HG03457 (cell line): ENCODE data around the gene DPH3.

ENCODE experiments used
- ATAC-seq: cut with Tn5 transposase; IDR thresholded peaks from one replicate; pipeline ENCODE4 v1.9.1; 2021; ENCODE audit warnings: moderate number of reproducible peaks; ENCODE audit not compliant: unreplicated experiment

Gene DPH3

GRCh38 chr3:16257309-16257708 lies 7.4 kb downstream of the DPH3 start:
- no peak for ATAC-seq

GRCh38 chr3:16255726-16256125 lies 9.0 kb downstream of the DPH3 start:
- no peak for ATAC-seq

GRCh38 chr3:16255326-16255725 lies 9.4 kb downstream of the DPH3 start:
- ATAC-seq = no peak

- no peak for ATAC-seq
Measured at GRCh38 chr3:16254916-16255315, 9.8 kb downstream of the DPH3 start.

- ATAC-seq = no peak
Measured at GRCh38 chr3:16253601-16254000, 11.1 kb downstream of the DPH3 start.

GRCh38 chr3:16252988-16253387 lies 11.8 kb downstream of the DPH3 start:
- no peak for ATAC-seq

GRCh38 chr3:16252243-16252978 lies 12.3 kb downstream of the DPH3 start:
- ATAC-seq = no peak

- ATAC-seq = no peak
Measured at GRCh38 chr3:16251316-16252085, 13.2 kb downstream of the DPH3 start.

- no peak for ATAC-seq
Measured at GRCh38 chr3:16249886-16250285, 14.9 kb downstream of the DPH3 start.

- ATAC-seq = no peak
Measured at GRCh38 chr3:16249336-16249735, 15.4 kb downstream of the DPH3 start.

- no peak for ATAC-seq
Measured at GRCh38 chr3:16248556-16248955, 16.2 kb downstream of the DPH3 start.

- no peak for ATAC-seq
Measured at GRCh38 chr3:16247282-16248061, 17.3 kb downstream of the DPH3 start.

- ATAC-seq = no peak
Measured at GRCh38 chr3:16245609-16246008, 19.1 kb downstream of the DPH3 start.

GRCh38 chr3:16243706-16244490 lies 20.8 kb downstream of the DPH3 start:
- no peak for ATAC-seq

GRCh38 chr3:16242177-16242576 lies 22.6 kb downstream of the DPH3 start:
- no peak for ATAC-seq

- no peak for ATAC-seq
Measured at GRCh38 chr3:16241225-16241624, 23.5 kb downstream of the DPH3 start.

- no peak for ATAC-seq
Measured at GRCh38 chr3:16240229-16241023, 24.3 kb downstream of the DPH3 start.

- no peak for ATAC-seq
Measured at GRCh38 chr3:16239780-16240179, 25.0 kb downstream of the DPH3 start.

- ATAC-seq = no peak
Measured at GRCh38 chr3:16239086-16239770, 25.5 kb downstream of the DPH3 start.
